ENCODE data around the gene CNTN2.

- TF ChIP-seq POLR2AphosphoS5 (IDR thresholded peaks at IDR 0.05; ENCODE audit: low read depth, low read length) (no peak), TAF1 (IDR thresholded peaks at IDR 0.05; ENCODE audit: borderline replicate concordance, insufficient read depth, low read length) (no peak)
- TF ChIP-seq, protein P1, sequence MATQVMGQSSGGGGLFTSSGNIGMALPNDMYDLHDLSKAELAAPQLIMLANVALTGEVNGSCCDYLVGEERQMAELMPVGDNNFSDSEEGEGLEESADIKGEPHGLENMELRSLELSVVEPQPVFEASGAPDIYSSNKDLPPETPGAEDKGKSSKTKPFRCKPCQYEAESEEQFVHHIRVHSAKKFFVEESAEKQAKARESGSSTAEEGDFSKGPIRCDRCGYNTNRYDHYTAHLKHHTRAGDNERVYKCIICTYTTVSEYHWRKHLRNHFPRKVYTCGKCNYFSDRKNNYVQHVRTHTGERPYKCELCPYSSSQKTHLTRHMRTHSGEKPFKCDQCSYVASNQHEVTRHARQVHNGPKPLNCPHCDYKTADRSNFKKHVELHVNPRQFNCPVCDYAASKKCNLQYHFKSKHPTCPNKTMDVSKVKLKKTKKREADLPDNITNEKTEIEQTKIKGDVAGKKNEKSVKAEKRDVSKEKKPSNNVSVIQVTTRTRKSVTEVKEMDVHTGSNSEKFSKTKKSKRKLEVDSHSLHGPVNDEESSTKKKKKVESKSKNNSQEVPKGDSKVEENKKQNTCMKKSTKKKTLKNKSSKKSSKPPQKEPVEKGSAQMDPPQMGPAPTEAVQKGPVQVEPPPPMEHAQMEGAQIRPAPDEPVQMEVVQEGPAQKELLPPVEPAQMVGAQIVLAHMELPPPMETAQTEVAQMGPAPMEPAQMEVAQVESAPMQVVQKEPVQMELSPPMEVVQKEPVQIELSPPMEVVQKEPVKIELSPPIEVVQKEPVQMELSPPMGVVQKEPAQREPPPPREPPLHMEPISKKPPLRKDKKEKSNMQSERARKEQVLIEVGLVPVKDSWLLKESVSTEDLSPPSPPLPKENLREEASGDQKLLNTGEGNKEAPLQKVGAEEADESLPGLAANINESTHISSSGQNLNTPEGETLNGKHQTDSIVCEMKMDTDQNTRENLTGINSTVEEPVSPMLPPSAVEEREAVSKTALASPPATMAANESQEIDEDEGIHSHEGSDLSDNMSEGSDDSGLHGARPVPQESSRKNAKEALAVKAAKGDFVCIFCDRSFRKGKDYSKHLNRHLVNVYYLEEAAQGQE (IDR thresholded peaks at IDR 0.05; ENCODE audit: insufficient read depth in 1 of 2, low read depth in 2 of 2, low read length in 2 of 2), result no peak
Observed at GRCh38 chr1:205107327-205107726, 64.3 kb downstream of the CNTN2 start.
